HG03196 (cell line): ENCODE measurements around the gene ITGAV.
A peak's percentile ranks its signal among the peaks of the same experiment; 100 is the strongest.
"Not testable (repeated sequence)": the region's sequence is repeated elsewhere in the genome, so short reads cannot be mapped to it uniquely, and the experiment has no call there.

Experiments
- ATAC-seq: cut with Tn5 transposase; IDR thresholded peaks from one replicate; pipeline ENCODE4 v1.9.1; 2021; ENCODE audit not compliant: unreplicated experiment

ITGAV gene

GRCh38 chr2:186589612-186590349, at the start of gene ITGAV:
ITGAV (plus strand) TSS chr2:186590056; CDS start chr2:186590339, 283 bp downstream.
- peak; percentile 98 for ATAC-seq

- ATAC-seq: no peak
Observed at GRCh38 chr2:186540941-186541340, 48.9 kb upstream of the ITGAV start.

- no peak for ATAC-seq
Observed at GRCh38 chr2:186542002-186542401, 47.9 kb upstream of the ITGAV start.

- no peak for ATAC-seq
Observed at GRCh38 chr2:186543561-186544131, 46.2 kb upstream of the ITGAV start.

GRCh38 chr2:186544255-186544675, 45.6 kb upstream of the ITGAV start:
- ATAC-seq: no peak

GRCh38 chr2:186546846-186547245, 43.0 kb upstream of the ITGAV start:
- no peak for ATAC-seq

GRCh38 chr2:186551323-186552050, 38.4 kb upstream of the ITGAV start:
- no peak for ATAC-seq

GRCh38 chr2:186554429-186554828, 35.4 kb upstream of the ITGAV start:
- ATAC-seq: no peak

- ATAC-seq: no peak
Observed at GRCh38 chr2:186554850-186555671, 34.8 kb upstream of the ITGAV start.

GRCh38 chr2:186558512-186559276, 31.2 kb upstream of the ITGAV start:
- ATAC-seq: no peak

- peak; percentile 64 for ATAC-seq
Observed at GRCh38 chr2:186559370-186559769, 30.5 kb upstream of the ITGAV start.

GRCh38 chr2:186559848-186560247, 30.0 kb upstream of the ITGAV start:
- peak; percentile 88 for ATAC-seq

- no peak for ATAC-seq
Observed at GRCh38 chr2:186560254-186560653, 29.6 kb upstream of the ITGAV start.

GRCh38 chr2:186561467-186562208, 28.2 kb upstream of the ITGAV start:
- no peak for ATAC-seq

GRCh38 chr2:186562209-186562578, 27.7 kb upstream of the ITGAV start:
- no peak for ATAC-seq

GRCh38 chr2:186568600-186568999, 21.3 kb upstream of the ITGAV start:
- not testable (repeated sequence) for ATAC-seq

GRCh38 chr2:186569127-186569526, 20.7 kb upstream of the ITGAV start:
- not testable (repeated sequence) for ATAC-seq

- ATAC-seq: no peak
Observed at GRCh38 chr2:186569897-186570296, 20.0 kb upstream of the ITGAV start.

GRCh38 chr2:186570604-186571003, 19.3 kb upstream of the ITGAV start:
- ATAC-seq: no peak

GRCh38 chr2:186572705-186573104, 17.2 kb upstream of the ITGAV start:
- ATAC-seq: no peak
